Measurements from ENCODE around the gene RIMS3.

Gene RIMS3

DNA sequence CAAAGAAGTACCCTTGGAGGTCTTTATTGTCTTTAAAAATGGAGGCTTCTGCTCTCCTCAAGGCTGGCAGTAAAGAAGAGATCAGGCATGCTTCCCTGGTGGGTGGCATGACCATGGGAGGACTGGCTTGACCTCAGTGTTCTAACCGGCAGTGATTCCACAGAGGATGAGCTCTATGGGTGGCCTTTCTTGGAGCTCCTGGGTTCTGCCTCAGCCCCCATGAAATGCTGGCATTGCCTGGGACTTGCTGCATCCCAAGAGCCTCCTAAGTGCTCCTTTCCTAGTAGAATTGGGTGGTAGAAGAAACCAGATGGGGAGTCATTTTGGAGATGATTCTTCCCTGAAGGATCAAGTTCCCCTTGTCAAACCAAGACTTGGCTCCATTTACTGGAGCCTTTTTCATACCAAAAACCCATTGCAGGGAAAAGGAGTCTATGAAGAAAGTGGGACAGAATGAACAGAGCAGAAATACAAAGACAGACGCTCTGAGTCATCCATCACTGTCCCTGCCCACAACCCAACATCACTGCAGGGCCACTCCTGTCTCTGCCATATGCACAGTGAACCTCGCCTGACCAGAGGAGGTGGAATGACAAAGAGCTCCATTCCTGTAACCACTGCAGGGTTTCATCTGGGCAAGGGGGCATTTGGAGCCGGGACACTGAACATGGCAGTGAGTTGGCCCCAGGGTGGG is 42.4 kb downstream of the RIMS3 start:
- no peak overlapping the region for H3K4me3 ChIP-seq (ENCODE audit: low read depth, low read length)
- TF ChIP-seq POLR2A (IDR thresholded peaks at IDR 0.05; ENCODE audit: extremely low read depth, insufficient read length) (no peak), MYC (IDR thresholded peaks at IDR 0.05; ENCODE audit: low read depth, low read length) (no peak)
- TF ChIP-seq, protein P1, sequence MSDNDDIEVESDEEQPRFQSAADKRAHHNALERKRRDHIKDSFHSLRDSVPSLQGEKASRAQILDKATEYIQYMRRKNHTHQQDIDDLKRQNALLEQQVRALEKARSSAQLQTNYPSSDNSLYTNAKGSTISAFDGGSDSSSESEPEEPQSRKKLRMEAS (IDR thresholded peaks at IDR 0.05; ENCODE audit: low read depth, low read length) = no peak
- TF ChIP-seq, protein P2, sequence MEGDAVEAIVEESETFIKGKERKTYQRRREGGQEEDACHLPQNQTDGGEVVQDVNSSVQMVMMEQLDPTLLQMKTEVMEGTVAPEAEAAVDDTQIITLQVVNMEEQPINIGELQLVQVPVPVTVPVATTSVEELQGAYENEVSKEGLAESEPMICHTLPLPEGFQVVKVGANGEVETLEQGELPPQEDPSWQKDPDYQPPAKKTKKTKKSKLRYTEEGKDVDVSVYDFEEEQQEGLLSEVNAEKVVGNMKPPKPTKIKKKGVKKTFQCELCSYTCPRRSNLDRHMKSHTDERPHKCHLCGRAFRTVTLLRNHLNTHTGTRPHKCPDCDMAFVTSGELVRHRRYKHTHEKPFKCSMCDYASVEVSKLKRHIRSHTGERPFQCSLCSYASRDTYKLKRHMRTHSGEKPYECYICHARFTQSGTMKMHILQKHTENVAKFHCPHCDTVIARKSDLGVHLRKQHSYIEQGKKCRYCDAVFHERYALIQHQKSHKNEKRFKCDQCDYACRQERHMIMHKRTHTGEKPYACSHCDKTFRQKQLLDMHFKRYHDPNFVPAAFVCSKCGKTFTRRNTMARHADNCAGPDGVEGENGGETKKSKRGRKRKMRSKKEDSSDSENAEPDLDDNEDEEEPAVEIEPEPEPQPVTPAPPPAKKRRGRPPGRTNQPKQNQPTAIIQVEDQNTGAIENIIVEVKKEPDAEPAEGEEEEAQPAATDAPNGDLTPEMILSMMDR (IDR thresholded peaks at IDR 0.05; ENCODE audit: low read depth, low read length) = no peak
- no peak for DNase-seq (ENCODE audit: low read depth)

DNA sequence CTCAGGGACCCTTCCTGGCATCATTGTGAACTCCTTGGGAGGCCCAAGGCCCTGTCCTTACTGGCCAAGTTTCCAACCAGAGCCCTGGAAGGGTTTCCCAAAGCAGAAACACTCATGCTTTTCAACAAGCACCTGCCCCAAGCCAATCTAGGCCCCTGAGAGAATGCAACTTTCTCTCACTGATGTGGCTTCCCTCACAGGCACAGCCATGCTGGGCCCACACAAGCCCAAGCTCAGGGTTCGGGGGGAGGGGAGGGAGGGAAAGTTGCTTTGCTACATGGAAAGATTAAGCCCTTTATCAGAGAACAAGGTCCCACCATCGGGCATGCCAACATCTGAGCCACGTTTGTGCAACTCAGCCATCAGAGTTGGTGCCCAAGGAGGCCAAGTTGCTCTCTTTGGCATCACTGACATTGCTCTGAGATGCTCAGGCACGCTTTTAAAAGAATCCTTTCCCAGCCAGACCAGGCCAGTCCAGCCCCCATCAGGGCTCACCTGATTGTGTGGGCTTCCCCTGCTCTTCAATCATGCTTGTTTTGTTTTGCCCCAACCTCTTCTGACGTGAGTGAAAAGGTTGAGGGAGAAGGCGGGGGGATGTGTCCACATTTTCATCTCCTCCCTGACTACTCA is 43.5 kb downstream of the RIMS3 start:
- no peak for DNase-seq (ENCODE audit: low read depth)
- H3K4me3 ChIP-seq (ENCODE audit: low read depth, low read length) = no peak overlapping the region
- TF ChIP-seq, protein P2 (IDR thresholded peaks at IDR 0.05; ENCODE audit: low read depth, low read length) = no peak
- TF ChIP-seq POLR2A (IDR thresholded peaks at IDR 0.05; ENCODE audit: extremely low read depth, insufficient read length) = no peak
- TF ChIP-seq MYC (IDR thresholded peaks at IDR 0.05; ENCODE audit: low read depth, low read length) = no peak
- TF ChIP-seq, protein P1 (IDR thresholded peaks at IDR 0.05; ENCODE audit: low read depth, low read length) = no peak

DNA sequence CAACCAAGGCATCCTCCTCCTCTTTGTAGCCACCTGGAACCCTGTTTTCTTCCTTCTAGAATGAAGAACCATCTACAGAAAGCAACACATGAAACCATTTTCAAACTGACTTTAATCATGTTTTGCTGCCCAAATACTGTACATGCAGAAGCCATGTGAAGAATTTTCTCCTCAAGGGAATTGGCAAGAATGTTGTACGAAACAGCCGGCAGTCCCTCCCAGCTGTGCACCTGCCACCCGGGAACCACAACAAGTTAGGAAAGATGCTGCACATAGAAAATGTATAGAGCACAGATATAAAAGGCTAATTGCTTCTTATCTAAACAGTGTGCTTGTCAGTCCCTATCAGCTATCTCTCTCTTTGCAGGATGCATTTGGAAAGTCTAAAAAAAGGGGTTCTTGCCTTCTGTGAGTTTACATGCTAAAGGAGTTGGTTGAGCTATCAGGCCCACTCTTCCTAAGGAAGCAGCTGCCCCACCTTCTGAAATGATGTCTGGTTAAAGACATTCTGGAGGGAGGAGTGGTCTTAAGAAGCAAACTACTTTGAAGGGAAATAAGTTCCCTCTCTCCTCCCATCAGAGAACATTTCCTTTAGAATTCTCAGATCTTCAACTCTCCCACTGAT is 44.8 kb downstream of the RIMS3 start:
- no peak for DNase-seq (ENCODE audit: low read depth)
- H3K4me3 ChIP-seq (ENCODE audit: low read depth, low read length) = no peak overlapping the region
- TF ChIP-seq, protein P2 (IDR thresholded peaks at IDR 0.05; ENCODE audit: low read depth, low read length) = no peak
- TF ChIP-seq, protein P1 (IDR thresholded peaks at IDR 0.05; ENCODE audit: low read depth, low read length) = no peak
- no peak for TF ChIP-seq MYC (IDR thresholded peaks at IDR 0.05; ENCODE audit: low read depth, low read length)
- no peak for TF ChIP-seq POLR2A (IDR thresholded peaks at IDR 0.05; ENCODE audit: extremely low read depth, insufficient read length)

DNA sequence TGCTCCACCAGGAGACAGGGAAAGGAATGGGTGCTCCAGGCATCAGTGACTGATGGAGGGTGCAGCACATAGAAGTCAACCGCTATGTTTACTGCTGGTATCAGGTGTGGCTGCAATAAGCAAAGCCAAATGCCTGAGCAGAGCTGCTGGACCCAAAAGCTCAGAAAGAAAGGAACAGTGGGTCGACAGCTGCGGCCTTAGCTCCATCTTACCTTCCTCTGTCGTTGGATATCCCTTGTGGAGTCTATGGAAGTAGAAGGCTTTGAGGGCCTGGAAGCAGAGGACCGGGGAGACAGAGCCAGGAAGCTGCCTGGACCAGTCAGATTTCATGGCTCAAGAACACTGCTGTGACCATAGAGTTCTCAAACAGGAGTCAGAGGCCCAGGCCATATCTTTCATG is 45.3 kb downstream of the RIMS3 start:
- no peak overlapping the region for H3K4me3 ChIP-seq (ENCODE audit: low read depth, low read length)
- no peak for DNase-seq (ENCODE audit: low read depth)
- no peak for TF ChIP-seq MYC (IDR thresholded peaks at IDR 0.05; ENCODE audit: low read depth, low read length)
- no peak for TF ChIP-seq POLR2A (IDR thresholded peaks at IDR 0.05; ENCODE audit: extremely low read depth, insufficient read length)

DNA sequence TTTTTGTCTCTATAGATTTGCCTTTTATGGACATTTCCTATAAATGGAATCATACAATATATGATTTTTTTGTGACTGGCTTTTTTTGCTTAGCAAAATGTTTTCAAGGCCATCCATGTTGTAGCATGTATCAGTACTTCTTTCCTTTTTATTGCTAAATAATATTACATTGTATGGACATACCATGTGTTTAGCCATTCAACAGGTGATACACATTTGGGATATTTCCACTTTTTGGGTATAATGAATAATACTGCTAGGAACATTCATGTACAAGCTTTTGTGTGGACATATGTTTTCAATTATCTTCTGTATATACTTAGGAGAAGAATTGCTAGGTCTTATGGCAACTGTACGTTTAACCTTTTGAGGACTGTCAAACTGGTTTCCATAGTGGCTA is 47.4 kb downstream of the RIMS3 start:
- no peak overlapping the region for H3K4me3 ChIP-seq (ENCODE audit: low read depth, low read length)
- TF ChIP-seq, protein P2 (IDR thresholded peaks at IDR 0.05; ENCODE audit: low read depth, low read length) = no peak
- TF ChIP-seq POLR2A (IDR thresholded peaks at IDR 0.05; ENCODE audit: extremely low read depth, insufficient read length) (no peak), MYC (IDR thresholded peaks at IDR 0.05; ENCODE audit: low read depth, low read length) (no peak)
- TF ChIP-seq, protein P1 (IDR thresholded peaks at IDR 0.05; ENCODE audit: low read depth, low read length) = no peak
- no peak for DNase-seq (ENCODE audit: low read depth)

DNA sequence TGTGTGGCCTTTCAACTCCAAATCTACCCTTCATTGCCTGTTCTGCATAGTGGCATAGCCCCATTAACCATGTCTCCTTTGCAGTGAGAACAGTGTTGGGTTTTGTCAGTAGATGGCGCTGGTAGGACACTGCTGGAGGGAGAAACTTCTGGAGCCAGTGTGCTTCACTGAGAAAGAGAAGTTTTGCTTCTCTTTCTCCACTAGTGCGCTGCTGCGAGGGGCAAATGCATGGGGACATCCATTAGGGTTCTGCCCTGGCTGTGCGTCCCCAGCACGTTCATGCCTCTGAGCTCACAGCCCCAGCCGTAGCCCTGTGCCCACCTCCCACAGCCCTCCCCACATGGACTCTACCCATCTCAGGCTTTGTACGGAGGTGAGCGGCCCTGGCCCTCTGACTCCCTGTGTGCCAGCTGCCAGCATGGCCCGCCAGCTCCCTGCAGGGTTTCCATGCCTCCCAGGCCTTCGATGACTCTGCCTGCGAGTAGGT is 53.1 kb downstream of the RIMS3 start:
- no peak overlapping the region for H3K4me3 ChIP-seq (ENCODE audit: low read depth, low read length)
- peak; percentile 74 for DNase-seq (ENCODE audit: low read depth)
- TF ChIP-seq, protein P1 (IDR thresholded peaks at IDR 0.05; ENCODE audit: low read depth, low read length) = peak; percentile 28; the same call in 1 of the 2 replicates
- TF ChIP-seq, protein P2 (IDR thresholded peaks at IDR 0.05; ENCODE audit: low read depth, low read length) = peak; percentile 94
- TF ChIP-seq MYC (IDR thresholded peaks at IDR 0.05; ENCODE audit: low read depth, low read length) = no peak

Measured in NB4 (cell line).